IPS-18c (cell line): ENCODE data around the gene KLF16.

Experiments
- H3K4me3 ChIP-seq: 2 replicates; pipeline ENCODE4 v1.7.0; 2013; ENCODE audit warnings: low read depth, mild to moderate bottlenecking, low read length, moderate library complexity; ENCODE audit not compliant: insufficient read depth
- H3K9me3 ChIP-seq: one replicate; pipeline ENCODE4 v1.6.1; 2013; ENCODE audit warnings: mild to moderate bottlenecking, low read length, moderate library complexity; ENCODE audit not compliant: control insufficient read depth, insufficient read depth

The KLF16 gene

GRCh38 chr19:1874554-1875185, 11.3 kb upstream of the KLF16 start:
- peak overlapping the region; percentile 98 for H3K4me3 ChIP-seq

DNA sequence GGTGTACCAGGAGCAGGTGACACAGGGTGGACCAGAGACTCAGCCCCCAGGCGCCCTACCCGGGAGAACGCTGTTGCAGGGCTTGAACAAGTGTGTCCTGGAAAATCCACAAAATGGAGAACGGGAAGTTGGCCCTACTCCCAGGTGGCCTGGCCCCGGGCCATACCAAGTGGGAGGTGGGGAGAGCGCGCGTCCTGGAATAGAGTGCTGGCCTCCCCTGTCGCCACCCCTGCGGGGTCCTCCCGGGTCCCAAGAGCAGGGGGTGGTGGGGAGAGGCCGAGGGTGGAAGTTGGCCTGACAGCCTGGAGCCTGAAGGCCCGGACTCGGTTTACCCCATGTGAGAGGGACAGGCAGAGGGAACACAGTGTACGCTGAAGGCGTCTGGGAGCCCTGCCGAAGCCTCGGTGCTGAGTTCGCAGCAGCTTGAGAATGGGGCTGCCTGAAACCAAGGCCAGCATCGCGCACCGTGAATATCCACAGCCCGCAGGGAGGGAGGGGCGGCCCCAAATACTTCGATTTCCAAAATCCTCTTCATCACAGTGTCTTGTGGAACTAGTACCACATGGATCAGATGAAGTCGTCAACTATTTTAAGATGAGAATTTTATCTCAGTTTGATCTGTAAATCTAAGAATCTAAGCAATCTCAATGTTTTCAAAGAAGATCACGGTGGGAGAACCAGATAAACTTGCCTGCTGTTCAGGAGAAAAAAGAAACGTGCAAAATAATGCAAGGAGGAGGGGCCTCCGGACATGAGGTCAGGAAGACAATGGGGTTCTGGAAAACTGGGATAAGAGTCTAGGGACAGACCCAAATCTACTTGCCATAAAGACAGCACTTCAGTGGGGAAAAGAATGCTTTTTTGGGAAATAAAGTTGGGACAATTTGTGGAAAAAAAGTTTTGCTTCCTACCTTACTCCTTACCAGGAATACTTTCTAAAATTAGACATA, 10.4 kb upstream of the KLF16 start:
- Histone ChIP-seq H3K9me3 (no peaks in the 10 kb centered on the region), H3K4me3 (no peak overlapping the region)

More at GRCh38 chr19:1874554-1875185, 11.3 kb upstream of the KLF16 start:
- no peaks in the 10 kb centered on the region for H3K9me3 ChIP-seq

GRCh38 chr19:1872807-1873523, 9.6 kb upstream of the KLF16 start:
- no peaks in the 10 kb centered on the region for H3K9me3 ChIP-seq
- H3K4me3 ChIP-seq, result no peak overlapping the region

DNA sequence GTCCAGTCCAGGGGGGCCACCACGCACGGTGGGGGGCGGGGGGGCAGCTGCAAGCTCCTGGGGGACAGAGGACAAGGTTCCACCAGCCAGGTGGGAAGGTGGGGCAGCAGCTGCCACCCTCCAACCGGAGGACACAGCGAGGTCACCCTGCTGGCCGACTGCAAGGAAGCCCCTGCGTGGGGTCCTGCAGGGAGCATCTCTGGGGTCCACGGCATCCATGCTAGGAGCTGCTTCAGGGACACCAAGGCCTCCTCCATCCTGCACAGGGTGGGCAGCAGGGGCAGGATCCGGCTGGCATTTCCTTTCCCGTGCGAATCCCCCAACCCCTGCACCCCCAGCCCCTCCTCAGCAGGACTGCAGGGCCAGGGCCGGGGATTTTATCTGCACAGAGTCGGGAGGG, 8.3 kb upstream of the KLF16 start:
- Histone ChIP-seq H3K4me3 (no peak overlapping the region), H3K9me3 (no peaks in the 10 kb centered on the region)

- H3K9me3 ChIP-seq, result no peaks in the 10 kb centered on the region
- no peak overlapping the region for H3K4me3 ChIP-seq
Observed at GRCh38 chr19:1871140-1871597, 7.8 kb upstream of the KLF16 start.

GRCh38 chr19:1868971-1869370, 5.6 kb upstream of the KLF16 start:
- Histone ChIP-seq H3K4me3 (no peak overlapping the region), H3K9me3 (no peaks in the 10 kb centered on the region)

DNA sequence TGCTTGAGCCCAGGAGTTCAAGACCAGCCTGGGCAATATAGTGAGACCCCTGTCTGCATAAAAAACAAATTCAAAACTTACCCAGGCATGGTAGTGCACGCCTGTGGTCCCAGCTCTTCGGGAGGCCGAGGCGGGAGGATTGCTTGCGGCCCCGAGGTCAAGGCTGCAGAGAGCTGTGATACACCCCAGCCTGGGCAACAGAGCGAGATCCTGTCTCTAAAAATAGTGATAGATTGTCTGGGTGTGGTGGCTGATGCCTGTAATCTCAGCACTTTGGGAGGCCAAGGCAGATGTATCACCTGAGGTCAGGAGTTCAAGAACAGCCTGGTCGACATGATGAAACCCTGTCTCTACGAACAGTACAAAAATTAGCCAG, 4.0 kb upstream of the KLF16 start:
- Histone ChIP-seq H3K9me3 (no peaks in the 10 kb centered on the region), H3K4me3 (no peak overlapping the region)

- H3K4me3 ChIP-seq, result no peak overlapping the region
Observed at GRCh38 chr19:1866693-1867348, 3.4 kb upstream of the KLF16 start.

DNA sequence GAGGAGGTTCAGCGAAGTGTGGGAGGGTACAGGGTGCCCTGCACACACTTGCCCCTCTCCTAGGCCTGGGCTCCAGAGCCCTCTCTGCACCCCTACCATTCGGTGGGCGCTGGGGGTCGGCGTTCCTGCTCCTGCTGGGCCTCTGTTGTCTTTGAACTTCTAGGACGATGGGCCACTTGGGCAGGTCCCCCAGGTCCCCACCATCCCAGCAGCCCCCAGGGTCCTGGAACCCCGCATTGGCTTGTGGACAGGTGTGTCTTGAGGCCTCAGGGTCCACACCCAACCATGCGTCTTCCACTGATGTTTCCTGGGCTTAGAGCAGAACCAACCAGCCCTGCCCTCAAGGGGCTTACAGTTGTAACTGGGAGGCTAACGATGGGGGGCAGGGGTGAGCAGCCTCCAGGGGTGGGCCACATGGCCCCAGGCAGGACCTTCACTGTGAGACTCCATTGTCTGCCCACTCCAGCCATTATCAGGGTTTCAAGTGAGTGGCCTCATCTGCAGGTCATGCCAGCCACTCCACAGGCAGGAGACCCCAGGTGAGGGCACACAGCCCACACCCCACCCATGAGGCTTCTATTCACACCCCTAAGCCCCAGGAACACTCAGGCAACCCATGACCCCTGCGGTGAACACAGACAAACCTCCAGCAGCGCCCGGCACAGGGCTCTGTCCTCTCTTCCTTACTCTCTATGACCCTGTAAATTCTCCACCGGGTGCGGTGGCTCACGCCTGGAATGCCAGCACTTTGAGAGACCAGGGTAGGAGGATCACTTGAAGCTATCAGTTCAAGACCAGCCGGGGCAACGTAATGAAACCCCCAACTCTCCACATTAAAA, 2.0 kb upstream of the KLF16 start:
- Histone ChIP-seq H3K9me3 (no peaks in the 10 kb centered on the region), H3K4me3 (peak overlapping the region; percentile 76)

More at GRCh38 chr19:1866693-1867348, 3.4 kb upstream of the KLF16 start:
- no peaks in the 10 kb centered on the region for H3K9me3 ChIP-seq

GRCh38 chr19:1864480-1865171, 1.2 kb upstream of the KLF16 start:
- Histone ChIP-seq H3K9me3 (no peaks in the 10 kb centered on the region), H3K4me3 (peak overlapping the region; percentile 76)

DNA sequence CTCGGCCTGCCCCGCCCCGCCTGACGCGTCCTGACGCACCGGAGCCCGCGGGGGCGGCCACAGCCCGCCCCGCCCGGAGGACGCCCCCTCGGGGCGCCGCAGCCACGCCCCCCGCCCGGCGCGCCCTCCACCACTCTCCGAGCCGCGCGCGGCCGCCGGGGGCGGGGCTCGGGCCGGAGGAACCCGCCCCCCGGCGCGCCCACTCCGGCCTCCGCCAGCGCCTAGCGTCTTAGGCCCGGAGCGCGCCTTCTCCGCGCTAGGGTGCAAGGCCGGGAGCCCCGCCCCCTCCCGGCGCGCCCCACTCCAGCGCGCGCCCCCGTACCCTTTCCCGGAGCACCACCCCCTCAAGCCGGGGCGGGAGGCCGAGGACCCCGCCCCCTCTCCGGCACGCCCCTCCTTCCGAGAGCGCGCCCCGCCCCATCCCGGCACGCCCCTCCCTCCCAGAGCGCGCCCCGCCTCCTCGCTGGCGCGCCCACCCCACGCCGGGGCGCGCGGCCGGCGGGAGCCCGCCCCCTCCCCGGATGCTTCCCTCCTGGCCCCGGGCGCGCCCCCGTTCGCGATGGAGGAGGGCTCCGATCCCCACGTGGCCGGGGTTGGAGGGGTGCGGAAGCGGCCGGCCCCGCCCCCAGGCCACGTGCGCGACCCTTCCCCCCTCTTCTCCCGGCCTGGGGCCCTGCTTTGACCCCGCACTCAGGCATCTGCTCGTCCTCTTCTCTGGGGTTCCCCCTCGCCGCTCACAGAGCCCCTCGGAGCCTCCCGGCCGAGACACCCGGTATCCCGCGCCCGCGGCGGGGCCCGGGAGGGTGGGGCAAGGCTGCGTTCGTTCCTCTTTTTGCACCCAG, 480 bp upstream of the KLF16 start:
- no peaks in the 10 kb centered on the region for H3K9me3 ChIP-seq
- H3K4me3 ChIP-seq, result peak overlapping the region; percentile 76; the same call in 1 of the 2 replicates

DNA sequence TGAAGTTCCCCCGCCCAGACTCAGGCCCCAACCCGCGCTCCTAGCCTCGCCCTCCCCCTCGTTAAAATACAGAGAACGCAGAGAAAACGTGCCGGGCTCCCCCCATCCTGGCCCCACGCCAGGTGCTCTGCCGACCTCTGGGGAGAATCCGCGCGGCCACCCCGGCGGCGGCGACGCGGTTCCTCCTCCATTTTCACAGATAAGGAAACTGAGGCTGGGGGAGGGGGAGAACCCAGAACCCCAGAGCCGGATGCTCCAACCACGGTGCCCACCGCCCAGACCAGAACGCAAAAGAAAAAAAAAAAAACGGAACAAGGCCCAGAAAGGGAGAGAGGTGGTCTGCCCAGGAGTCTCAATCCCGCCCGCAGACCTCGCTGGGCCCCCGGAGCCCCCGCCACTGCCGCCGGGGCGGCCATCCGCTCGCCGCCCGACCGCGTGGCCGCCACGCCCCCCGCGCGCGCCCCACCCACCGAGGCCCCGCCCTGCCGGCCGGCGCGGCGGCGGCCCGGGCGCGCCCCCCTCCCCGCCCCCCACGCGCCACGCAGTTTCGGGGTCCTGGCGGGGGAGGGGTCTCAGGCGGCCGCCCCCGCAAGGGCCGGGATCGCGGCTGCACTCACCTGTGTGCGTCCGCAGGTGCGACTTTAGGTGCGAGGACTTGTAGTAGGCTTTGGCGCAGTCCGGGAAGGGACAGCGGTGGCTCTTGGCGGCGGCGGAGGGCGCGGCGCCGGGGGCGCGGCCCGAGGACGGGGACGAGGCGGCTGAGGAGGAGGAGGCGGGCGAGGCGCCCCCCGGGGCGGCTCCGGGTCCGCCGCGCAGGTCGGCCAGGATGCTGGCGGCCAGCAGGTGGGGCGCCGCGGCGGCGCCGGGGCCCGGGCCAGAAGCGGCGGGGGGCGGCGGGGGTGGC, 703 bp downstream of the KLF16 start:
- peak overlapping the region; percentile 74 for H3K4me3 ChIP-seq
- H3K9me3 ChIP-seq, result no peaks in the 10 kb centered on the region

DNA sequence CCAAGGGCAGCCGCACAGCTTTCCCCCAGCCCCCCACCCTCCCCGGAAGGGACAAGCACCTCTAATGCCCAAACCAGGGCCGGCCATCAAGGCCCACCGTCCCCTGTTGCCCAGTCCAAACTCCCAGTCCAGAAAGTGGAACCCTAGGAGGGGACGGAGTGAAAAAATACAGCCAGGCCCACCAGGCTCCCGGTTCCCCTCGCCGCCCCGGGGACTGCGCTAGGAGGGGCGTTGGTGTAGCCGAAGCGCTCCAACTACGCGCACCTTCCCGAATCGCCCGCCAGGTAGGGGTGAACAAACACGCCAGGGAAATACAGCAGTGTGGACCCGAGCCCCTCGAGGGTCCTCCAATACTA, 1.3 kb downstream of the KLF16 start:
- H3K4me3 ChIP-seq, result peak overlapping the region; percentile 69

DNA sequence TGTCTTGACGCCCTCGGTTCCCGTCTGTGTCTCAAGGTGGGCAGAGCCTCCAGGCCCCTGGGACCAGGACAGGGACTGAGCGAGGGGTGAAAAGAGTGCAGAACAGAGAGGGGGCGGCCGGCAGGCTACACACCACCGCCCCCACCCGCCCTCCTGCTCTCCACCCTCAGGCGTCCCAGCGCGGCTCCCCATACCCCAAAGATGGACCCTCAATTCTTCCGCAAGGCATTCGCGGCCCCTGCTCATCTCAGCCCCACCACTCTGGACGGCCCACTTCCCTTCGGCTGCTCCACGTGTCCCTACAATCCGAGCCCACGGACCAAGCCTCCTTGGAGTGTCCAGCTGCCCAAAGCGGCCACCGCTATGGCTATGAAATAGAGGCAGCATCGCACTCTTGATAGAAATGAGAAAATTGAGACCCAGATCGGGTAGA, 1.8 kb downstream of the KLF16 start:
- Histone ChIP-seq H3K4me3 (peak overlapping the region; percentile 69), H3K9me3 (no peaks in the 10 kb centered on the region)

More for the DNA sequence above, 1.3 kb downstream of the KLF16 start:
- H3K9me3 ChIP-seq, result no peaks in the 10 kb centered on the region
